AG09309 (cell line): ENCODE results near the gene NHLRC3.

ENCODE experiments used
- DNase-seq: peaks from one replicate; pipeline ENCODE4 v3.0.0-alpha.2; 2010; ENCODE audit warnings: low read depth
- H3K4me3 ChIP-seq: 2 replicates; pipeline ENCODE4 v1.5.1; 2011; ENCODE audit warnings: mild to moderate bottlenecking, low read depth, low read length, moderate library complexity; ENCODE audit not compliant: control insufficient read depth
- CTCF ChIP-seq: IDR thresholded peaks from 2 replicates; pipeline ENCODE4 v1.5.1; 2011; ENCODE audit warnings: mild to moderate bottlenecking, low read depth, low read length, inconsistent platforms; ENCODE audit not compliant: insufficient read depth, control insufficient read depth; ENCODE audit errors: missing control alignments

Gene NHLRC3

DNA sequence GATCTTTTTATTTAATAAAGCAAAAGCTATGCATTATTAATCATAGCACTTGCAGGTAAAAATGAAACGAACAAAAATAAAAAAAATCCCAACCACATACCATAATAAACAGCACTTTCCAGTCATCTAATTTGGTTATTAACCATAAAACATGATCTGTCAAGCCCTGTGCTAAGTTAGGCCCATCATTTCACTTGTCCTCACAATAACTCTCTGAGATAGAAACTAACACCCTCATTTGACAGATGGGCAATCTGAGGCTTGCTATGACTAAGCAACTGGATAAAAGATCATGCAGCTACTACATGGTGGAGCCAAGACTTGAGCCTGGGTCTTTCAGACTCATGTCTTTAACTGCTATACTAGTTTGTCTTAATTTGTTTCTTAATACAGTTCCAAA, 22.2 kb upstream of the NHLRC3 start:
- no peak overlapping the region for H3K4me3 ChIP-seq
- no peak for DNase-seq
- TF ChIP-seq CTCF, result no peak

- DNase-seq, result no peak
- H3K4me3 ChIP-seq, result no peak overlapping the region
- peak; percentile 44 for TF ChIP-seq CTCF
Observed at GRCh38 chr13:39016787-39017186, 21.5 kb upstream of the NHLRC3 start.

- no peak for TF ChIP-seq CTCF
- H3K4me3 ChIP-seq, result no peak overlapping the region
- DNase-seq, result no peak
Observed at GRCh38 chr13:39020853-39021462, 17.3 kb upstream of the NHLRC3 start.

DNA sequence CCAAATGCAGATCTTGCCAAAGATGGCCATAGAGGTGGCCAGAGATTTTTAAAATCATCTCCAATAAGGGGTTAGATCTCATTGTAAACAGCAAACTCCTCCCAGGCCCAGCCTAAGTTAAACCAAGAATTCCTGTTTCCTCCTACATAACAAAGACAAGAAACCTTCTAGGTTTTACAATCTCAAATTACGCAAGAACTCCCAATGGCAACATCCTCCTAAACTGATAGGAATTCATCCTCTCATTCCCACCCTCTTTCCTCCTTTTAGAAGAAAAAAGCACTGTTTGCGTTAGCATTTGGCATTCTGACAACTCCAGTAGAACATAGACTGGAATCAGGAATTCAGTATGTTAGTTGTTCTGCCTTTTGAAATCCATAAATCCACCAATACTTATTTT, 14.9 kb upstream of the NHLRC3 start:
- no peak for TF ChIP-seq CTCF
- no peak overlapping the region for H3K4me3 ChIP-seq

DNA sequence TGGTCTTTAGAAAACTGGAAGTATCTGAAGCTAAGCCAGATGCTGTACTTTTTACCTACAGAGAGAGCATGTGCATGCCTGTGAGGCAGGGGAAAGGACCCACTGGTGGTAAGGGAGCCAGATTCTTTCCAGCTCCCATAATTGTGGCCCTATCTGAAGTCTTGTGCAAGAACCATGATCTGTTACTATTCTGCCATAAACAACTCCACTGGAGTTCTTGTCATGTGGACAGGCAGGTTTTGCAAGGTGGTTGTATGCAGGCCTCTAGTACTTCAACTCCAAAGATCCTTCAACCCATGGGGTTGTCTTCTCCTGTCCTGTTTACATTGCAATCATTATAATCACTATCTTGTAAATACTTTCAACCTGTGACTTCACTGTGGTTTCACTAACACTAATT, 14.5 kb upstream of the NHLRC3 start:
- no peak for DNase-seq
- no peak for TF ChIP-seq CTCF
- H3K4me3 ChIP-seq, result no peak overlapping the region

More for the DNA sequence above, 14.9 kb upstream of the NHLRC3 start:
- DNase-seq, result peak; percentile 23

GRCh38 chr13:39025433-39025839, 12.8 kb upstream of the NHLRC3 start:
- DNase-seq, result no peak
- H3K4me3 ChIP-seq, result no peak overlapping the region
- TF ChIP-seq CTCF, result no peak

GRCh38 chr13:39032150-39032549, 6.1 kb upstream of the NHLRC3 start:
- DNase-seq, result no peak
- no peak overlapping the region for H3K4me3 ChIP-seq
- no peak for TF ChIP-seq CTCF
